ENCODE measurements around the gene SLC26A3. TPM values are rescaled to one million over a fixed set of nuclear protein-coding genes. Genes with fewer than 3 reads are reported as not detected.
A peak's percentile ranks its signal among the peaks of the same experiment; 100 is the strongest.
"Not testable (repeated sequence)": the region's sequence is repeated elsewhere in the genome, so short reads cannot be mapped to it uniquely, and the experiment has no call there.

Gene SLC26A3
- 1,000 to 10,000 TPM in 1 of 2 donors, 100 to 1,000 TPM in 1; 973 to 1,169 TPM for total RNA-seq

DNA sequence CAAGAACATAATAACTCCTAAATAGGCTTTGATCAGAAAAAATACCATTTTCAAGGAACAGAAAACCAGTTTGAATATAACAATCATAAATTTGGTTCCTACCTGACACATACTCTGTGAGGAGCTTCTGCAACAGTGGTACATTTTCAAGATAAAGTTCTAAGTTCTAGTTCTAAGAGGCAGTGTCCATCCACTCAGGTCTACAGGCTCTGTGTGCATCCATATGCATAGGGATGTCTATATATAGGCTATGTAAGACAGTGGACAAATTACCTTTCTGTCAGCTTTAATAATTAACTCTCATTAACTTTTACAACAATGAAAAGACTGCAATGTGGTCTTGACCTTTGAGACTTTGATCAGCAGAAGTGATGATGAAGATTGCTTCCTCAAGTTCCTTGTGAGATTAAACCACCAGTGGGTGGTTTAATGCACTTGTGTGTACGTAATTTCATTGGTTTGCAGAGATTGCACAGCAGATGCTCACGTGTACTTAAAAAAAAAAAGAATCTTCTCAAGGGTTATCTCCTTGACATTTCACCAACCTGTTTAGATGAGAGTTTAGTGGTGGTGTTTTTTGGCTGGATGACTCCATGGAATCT lies at the start of gene SLC26A3:
Gene SLC26A3, minus strand, starts transcription at position 215 of the 602 bp plus-strand sequence. CDS start 8,714 bp downstream, outside the sequence.
- H3K27ac ChIP-seq = no peak within 1 kb of the TSS
- H3K4me1 ChIP-seq = no peaks in the 10 kb centered on the region
- intact Hi-C loops (cut with DNase I) = no loop called here

GRCh38 chr7:107850643-107851042 lies 47.6 kb upstream of the SLC26A3 start:
- Histone ChIP-seq H3K9me3 (no peaks in the 10 kb centered on the region), H3K4me1 (no peaks in the 10 kb centered on the region), H3K27ac (peak overlapping the region; percentile 67), H3K9ac (ENCODE audit: low read depth in 2 of 2, low read length in 2 of 2) (peak overlapping the region in 1 of 2 donors; percentile 51), H3K4me3 (no peak overlapping the region), H3K36me3 (no peaks in the 10 kb centered on the region), H3K27me3 (no peaks in the 10 kb centered on the region)
- peak; percentile 72 for DNase-seq
- intact Hi-C loops (cut with DNase I) = no loop called here
- TF ChIP-seq CTCF (IDR thresholded peaks at IDR 0.05) = no peak

More for the DNA sequence above, at the start of gene SLC26A3:
- Histone ChIP-seq H3K36me3 (no peaks in the 10 kb centered on the region), H3K4me3 (peak within 1 kb of the TSS; percentile 15), H3K9ac (ENCODE audit: low read depth in 2 of 2, low read length in 2 of 2) (no peak within 1 kb of the TSS), H3K9me3 (no peaks in the 10 kb centered on the region), H3K27me3 (no peaks in the 10 kb centered on the region)
- DNase-seq = no peak
- TF ChIP-seq CTCF (IDR thresholded peaks at IDR 0.05) = no peak

DNA sequence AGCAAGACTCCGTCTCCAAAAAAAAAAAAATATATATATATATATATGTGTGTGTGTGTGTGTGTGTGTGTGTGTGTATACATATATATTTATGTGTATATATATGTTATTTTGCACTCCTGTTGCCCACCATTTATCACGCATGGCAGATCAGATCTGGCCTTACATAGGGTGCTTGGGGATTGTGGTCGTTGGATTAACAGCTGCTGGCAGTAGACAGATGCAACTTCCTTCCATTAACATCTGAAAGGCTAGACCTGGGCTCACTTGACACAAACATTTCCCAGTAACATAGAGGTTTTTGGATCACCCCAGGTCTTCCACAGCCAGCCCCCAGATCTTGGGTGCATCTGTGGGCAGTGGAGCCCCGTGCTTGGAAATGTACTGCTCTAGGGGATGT lies 47.2 kb upstream of the SLC26A3 start:
- no peaks in the 10 kb centered on the region for H3K4me1 ChIP-seq
- H3K4me3 ChIP-seq = no peak overlapping the region
- peak overlapping the region in 1 of 2 donors; percentile 51 for H3K9ac ChIP-seq (ENCODE audit: low read depth in 2 of 2, low read length in 2 of 2)
- peak overlapping the region; percentile 67 for H3K27ac ChIP-seq
- H3K9me3 ChIP-seq = no peaks in the 10 kb centered on the region
- no peak for DNase-seq
- intact Hi-C loops (cut with DNase I) = no loop called here
- TF ChIP-seq CTCF (IDR thresholded peaks at IDR 0.05) = no peak
- no peaks in the 10 kb centered on the region for H3K27me3 ChIP-seq
- no peaks in the 10 kb centered on the region for H3K36me3 ChIP-seq

GRCh38 chr7:107848211-107848610 lies 45.2 kb upstream of the SLC26A3 start:
- H3K4me1 ChIP-seq; H3K9ac ChIP-seq (ENCODE audit: low read depth in 2 of 2, low read length in 2 of 2); H3K4me3 ChIP-seq; intact Hi-C loops (cut with DNase I); H3K27me3 ChIP-seq; H3K9me3 ChIP-seq; DNase-seq; H3K27ac ChIP-seq; H3K36me3 ChIP-seq: not testable (repeated sequence)

DNA sequence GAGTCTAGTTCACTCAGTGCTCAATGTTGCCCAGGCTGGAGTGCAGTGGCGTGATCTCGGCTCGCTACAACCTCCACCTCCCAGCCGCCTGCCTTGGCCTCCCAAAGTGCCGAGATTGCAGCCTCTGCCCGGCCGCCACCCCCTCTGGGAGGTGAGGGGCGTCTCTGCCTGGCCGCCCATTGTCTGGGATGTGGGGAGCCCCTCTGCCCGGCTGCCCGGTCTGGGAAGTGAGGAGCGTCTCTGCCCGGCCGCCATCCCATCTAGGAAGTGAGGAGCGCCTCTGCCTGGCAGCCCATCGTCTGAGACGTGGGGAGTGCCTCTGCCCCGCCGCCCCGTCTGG lies 44.8 kb upstream of the SLC26A3 start:
- H3K36me3 ChIP-seq; H3K9ac ChIP-seq (ENCODE audit: low read depth in 2 of 2, low read length in 2 of 2); H3K27ac ChIP-seq; H3K4me3 ChIP-seq; intact Hi-C loops (cut with DNase I); H3K4me1 ChIP-seq; H3K27me3 ChIP-seq; H3K9me3 ChIP-seq; DNase-seq: not testable (repeated sequence)

- Histone ChIP-seq H3K4me1 (no peaks in the 10 kb centered on the region), H3K36me3 (no peaks in the 10 kb centered on the region), H3K9ac (ENCODE audit: low read depth in 2 of 2, low read length in 2 of 2) (no peak overlapping the region), H3K27ac (no peak overlapping the region), H3K27me3 (no peaks in the 10 kb centered on the region), H3K4me3 (no peak overlapping the region), H3K9me3 (no peaks in the 10 kb centered on the region)
- intact Hi-C loops (cut with DNase I) = no loop called here
- DNase-seq = no peak
- TF ChIP-seq CTCF (IDR thresholded peaks at IDR 0.05) = no peak
Measured at GRCh38 chr7:107847168-107847835, 44.3 kb upstream of the SLC26A3 start.
